ENCODE data around the gene GALNS.
"Not testable (repeated sequence)": the region's sequence is repeated elsewhere in the genome, so short reads cannot be mapped to it uniquely, and the experiment has no call there.

GALNS gene

DNA sequence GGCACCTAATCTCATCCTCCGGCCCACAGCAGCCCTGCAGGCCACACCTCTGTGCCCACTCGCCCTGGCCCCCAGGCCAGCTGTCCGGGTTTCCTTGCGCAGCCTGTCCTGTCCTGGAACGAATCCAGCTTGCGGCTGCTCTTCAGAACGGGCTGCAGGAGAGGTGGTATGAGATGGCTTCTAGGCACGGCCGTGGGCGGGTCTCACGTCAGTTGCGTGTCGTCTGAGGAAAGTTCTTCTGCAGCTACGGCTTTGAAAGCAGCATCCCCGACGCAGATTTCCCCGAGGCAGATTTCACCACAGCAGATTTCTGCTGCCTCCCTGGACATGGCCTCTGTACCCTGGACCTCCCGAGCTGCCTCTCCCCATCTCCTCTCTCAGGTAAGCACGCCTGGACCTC lies 18.2 kb downstream of the GALNS start:
- DNase-seq (ENCODE audit: low read depth), result no peak

GRCh38 chr16:88837806-88838205 lies 18.9 kb downstream of the GALNS start:
- no peak for DNase-seq (ENCODE audit: low read depth)

- no peak for DNase-seq (ENCODE audit: low read depth)
These were observed 20.0 kb downstream of the GALNS start for GRCh38 chr16:88836791-88837190.

DNA sequence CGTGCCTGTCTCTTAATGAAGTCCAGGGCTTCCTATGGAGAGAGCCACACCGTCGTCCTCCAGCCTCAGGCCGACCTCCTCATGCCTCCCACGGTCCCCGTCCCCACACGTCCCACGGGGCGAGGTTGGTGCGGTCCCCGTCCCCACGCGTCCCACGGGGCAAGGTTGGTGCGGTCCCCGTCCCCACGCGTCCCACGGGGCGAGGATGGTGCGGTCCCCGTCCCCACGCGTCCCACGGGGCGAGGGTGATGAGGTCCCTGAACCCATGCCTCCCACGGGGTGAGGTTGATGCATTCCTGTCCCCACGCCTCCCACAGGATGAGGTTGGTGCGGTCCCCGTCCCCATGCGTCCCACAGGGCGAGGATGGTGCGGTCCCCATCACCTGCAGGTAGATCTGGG lies 20.9 kb downstream of the GALNS start:
- no peak for DNase-seq (ENCODE audit: low read depth)

- DNase-seq (ENCODE audit: low read depth), result no peak
These were observed 21.4 kb downstream of the GALNS start for GRCh38 chr16:88835383-88835782.

DNA sequence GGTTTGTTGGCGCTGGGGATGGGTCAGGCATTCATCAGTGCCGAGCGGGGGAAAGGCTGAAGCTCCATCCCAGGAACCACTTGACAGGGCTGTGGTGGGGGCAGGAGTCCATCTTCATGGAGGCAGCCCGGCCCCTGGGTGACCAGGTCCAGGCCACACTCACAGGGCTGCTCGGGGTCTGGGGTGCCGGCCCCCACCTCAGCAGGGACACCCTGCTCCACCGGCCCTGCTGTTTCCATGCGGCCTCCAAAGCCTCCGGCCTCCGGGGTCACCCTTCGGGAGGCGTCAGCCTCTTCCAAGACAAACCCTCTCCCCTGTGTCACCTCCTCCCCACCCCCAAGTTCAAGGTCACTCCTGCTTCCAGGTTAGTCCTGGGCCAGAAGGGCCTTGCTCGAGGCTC lies 22.1 kb downstream of the GALNS start:
- no peak for DNase-seq (ENCODE audit: low read depth)

- no peak for DNase-seq (ENCODE audit: low read depth)
These were observed 23.7 kb downstream of the GALNS start for GRCh38 chr16:88833086-88833485.

- no peak for DNase-seq (ENCODE audit: low read depth)
These were observed 24.9 kb downstream of the GALNS start for GRCh38 chr16:88831838-88832237.

GRCh38 chr16:88830783-88831182 lies 26.0 kb downstream of the GALNS start:
- no peak for DNase-seq (ENCODE audit: low read depth)

GRCh38 chr16:88830258-88830657 lies 26.5 kb downstream of the GALNS start:
- no peak for DNase-seq (ENCODE audit: low read depth)

DNA sequence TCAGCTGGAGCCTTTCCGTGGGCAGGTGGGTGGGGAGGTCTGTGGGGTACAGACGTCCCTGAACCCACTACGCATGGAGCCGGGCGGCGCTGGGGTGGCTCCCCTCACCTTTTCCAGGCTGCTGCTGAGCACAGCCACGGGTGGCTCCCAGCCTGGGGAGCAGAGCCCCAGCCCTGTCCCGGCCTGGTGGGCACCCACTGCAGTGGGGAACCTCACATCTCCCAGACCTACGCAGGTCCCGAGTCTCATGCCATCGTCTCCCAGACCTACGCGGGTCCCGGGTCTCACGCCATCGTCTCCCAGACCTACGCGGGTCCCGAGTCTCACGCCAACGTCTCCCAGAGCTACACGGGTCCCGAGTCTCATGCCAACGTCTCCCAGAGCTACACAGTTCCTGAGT lies 28.0 kb downstream of the GALNS start:
- no peak for DNase-seq (ENCODE audit: low read depth)

- DNase-seq (ENCODE audit: low read depth), result no peak
These were observed 29.0 kb downstream of the GALNS start for GRCh38 chr16:88827727-88828126.

DNA sequence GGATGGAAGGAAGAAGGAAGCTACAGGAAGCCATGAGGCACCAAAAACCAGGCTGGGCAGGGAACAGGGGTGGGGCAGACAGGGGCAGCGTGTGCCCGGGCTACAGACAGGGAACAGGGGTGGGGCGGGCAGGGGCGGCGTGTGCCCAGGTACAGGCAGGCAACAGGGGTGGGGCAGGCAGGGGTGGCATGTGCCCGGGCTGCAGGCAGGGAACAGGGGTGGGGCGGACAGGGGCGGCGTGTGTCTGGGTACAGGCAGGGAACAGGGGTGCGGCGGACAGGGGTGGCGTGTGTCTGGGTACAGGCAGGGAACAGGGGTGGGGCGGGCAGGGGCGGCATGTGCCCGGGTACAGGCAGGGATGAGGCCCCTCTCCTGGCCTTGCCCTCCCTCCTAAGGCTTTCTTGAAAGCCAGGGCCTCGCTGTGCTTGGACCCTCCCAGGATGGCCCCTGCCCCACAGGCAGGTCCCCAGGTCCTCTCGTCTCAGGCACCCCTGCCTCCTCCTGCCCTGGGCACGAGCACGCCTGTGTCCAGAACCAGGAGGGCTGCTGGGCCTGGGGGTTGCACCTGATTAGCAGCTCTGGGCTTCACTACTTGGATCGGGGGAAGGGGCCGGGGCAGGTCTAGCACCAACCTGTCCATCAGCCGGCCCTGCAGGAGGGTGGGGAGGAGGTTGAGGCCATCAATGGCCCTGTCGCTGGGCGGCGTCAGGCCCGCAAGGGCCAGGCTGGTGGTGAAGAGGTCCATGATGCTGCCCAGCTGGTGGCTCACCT lies 30.5 kb downstream of the GALNS start:
- DNase-seq (ENCODE audit: low read depth), result no peak

DNA sequence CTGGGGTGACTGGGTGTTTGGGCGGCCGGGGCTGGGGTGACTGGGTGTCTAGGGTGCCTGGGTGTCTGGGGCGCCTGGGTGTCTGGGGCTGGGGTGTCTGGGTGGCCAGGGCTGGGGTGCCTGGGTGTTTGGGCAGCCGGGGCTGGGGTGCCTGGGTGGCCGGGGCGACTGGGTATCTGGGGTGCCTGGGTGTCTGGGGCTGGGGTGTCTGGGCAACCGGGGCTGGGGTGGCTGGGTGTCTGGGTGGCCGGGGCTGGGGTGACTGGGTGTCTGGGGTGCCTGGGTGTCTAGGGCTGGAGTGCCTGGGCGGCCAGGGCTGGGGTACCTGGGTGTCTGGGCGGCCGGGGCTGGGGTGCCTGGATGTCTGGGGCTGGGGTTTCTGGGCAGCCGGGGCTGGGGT lies 31.6 kb downstream of the GALNS start:
- DNase-seq (ENCODE audit: low read depth), result no peak

DNA sequence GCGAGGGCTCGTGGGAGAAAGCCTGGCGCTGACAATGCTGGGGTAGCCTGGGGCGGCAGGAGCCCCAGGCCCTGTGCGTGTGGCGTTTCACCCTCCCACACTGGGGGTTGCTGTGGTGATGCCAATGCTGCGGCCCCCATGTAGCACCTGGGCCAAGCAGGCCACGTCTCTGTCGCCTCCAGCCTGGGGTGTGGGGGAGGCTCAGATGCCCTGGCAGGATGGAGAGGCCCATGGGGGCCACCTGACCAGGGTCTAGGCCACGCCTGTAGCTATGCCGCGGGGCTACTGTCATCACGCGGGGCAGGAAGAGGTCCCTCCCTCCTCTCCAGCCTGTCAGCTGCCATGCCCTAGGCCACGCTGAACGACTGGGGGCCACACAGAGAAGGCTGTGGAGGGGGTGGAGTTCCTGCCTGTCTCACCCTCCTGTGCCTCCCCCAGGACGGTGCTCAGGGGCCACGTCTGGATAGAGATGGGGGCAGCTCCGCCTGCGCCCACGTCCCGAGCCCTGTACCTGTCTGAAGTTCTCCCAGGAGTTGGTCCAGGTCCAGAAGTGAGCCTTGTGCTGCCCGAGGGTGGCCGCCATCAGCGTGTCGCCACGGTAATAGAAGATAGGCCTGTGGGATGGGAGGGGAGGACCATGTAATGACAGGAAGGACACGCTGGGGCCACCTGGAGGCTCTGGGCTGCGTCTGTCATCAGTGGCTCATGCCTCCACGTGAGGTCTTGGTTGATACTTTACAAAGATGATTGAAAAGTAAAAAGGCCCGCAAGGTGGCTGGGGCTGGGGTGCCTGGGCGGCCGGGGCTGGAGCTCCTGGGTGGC lies 32.3 kb downstream of the GALNS start:
- no peak for DNase-seq (ENCODE audit: low read depth)

GRCh38 chr16:88823646-88824045 lies 33.1 kb downstream of the GALNS start:
- not testable (repeated sequence) for DNase-seq (ENCODE audit: low read depth)

DNA sequence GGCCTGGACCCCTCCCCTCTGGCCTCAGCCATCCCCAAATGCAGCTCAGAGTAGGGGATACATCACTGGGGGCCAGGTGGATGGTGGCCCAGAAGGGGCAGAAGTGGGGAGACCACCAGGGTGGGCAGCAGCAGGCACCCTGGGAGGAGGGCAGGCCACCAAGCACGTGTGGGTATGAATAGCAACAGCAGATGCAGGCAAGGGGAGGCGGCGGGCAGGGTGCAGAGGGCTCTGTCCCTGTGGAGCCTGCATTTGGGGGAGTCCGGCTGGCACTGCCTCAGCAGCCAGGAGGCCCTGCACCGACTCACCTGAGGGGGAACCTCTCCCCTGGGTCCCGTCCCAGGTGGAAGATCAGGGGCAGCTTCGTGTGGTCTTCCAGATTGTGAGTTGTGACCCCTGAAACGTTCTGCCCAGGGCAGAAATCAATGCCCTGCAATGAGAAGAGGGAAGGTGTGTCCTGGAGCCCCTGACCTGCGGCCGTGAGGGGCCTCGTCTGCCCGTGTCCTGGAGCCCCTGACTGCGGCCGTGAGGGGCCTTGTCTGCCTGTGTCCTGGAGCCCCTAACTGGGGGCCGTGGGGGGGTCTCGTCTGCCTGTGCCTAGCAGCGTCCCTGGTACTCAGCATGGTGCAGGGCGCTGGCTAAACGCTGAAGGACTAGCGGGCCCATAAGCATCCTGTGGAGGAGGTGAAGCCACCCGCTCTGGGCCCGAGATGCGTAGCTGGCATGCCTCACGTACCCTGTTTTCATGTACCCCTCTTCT lies 34.3 kb downstream of the GALNS start:
- no peak for DNase-seq (ENCODE audit: low read depth)

DNA sequence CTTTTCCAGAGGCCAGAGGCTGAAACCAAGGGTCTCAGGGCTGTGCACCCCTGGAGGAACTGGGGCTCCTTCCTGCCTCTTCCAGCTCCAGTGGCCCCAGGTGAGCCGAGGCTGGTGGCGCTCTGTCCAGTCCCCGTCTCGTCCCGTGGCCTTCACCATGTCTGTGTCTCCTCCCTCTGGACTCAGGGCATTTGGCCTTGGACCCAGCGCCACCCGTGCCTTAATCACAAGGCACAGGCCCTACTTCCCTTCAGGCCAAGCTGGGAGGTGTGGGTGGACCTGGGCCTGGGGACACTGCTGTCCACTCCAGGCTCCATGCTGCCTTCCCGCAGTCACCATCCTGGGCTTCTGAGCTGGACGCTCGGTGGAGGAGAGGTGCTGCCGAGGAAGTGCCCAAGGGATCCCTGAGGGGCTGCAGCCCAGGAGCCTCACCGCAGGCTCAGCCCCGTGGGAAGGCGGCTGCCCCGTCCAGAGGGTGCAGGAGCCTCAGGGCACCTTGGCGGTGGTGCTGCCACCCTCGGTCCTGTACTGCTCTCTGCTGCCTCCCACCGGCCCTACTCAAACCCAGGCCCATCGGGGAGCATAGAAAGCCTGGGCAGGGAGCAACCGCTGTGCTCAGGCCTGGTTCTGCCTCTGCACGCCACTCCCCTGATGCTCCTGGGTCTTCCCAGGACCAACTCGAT lies 35.4 kb downstream of the GALNS start:
- DNase-seq (ENCODE audit: low read depth), result no peak

DNA sequence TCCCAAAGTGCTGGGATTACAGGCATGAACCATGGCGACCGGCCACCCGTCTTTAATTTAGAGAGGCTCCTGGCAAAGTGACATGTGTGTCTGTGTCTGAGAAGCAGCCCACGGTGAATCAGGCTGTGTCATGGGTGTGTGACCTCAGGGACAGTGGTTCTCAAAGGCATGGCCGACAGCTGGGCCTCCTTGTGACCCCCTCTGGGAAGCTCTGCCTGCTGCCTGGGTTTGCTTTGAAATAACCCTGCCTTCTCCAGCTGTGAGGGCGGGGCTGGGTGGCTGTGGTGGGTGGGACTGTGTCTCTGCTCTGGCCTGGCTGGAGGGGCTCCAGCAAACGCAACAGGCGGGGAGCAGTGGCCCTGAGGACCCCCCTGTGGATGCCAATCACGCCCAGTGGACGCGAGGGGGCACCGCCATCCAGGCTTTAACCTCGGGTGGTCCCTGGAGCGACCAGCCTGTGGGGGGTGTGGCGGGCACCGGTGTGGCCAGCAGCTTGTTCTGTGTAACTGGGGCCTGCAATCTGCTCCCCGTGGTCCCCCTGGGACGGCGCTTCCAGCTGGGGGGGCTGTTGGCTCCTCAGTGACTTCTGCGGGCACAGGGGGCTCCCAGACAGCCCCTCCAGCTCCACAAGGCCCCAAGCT lies 36.2 kb downstream of the GALNS start:
- no peak for DNase-seq (ENCODE audit: low read depth)

- DNase-seq (ENCODE audit: low read depth), result no peak
These were observed 37.6 kb downstream of the GALNS start for GRCh38 chr16:88819126-88819525.

GRCh38 chr16:88818575-88818874 lies 38.2 kb downstream of the GALNS start:
- no peak for DNase-seq (ENCODE audit: low read depth)

All from fibroblast of the conjunctiva (primary cell).